Mesendoderm (in vitro differentiated cells): ENCODE data around the gene METTL2B.
"Not testable (repeated sequence)": the region's sequence is repeated elsewhere in the genome, so short reads cannot be mapped to it uniquely, and the experiment has no call there.

Experiments used
- DNase-seq: peaks from one replicate; pipeline ENCODE4 v3.0.0; 2013
- H2AK5ac ChIP-seq: 2 replicates; pipeline ENCODE4 v1.6.1; 2013; ENCODE audit warnings: low read length, inconsistent platforms
- H2BK120ac ChIP-seq: 2 replicates; pipeline ENCODE4 v1.6.1; 2013; ENCODE audit warnings: low read depth, mild to moderate bottlenecking, low read length, moderate library complexity, mixed read lengths
- H2BK15ac ChIP-seq: replicated peaks from 2 replicates; pipeline ENCODE4 v1.6.1; 2013; ENCODE audit warnings: low read depth, mild to moderate bottlenecking, moderate library complexity
- H2BK5ac ChIP-seq: 2 replicates; pipeline ENCODE4 v1.6.1; 2013; ENCODE audit warnings: low read length, inconsistent platforms
- H3K18ac ChIP-seq: 2 replicates; pipeline ENCODE4 v1.6.1; 2013; ENCODE audit warnings: mild to moderate bottlenecking, low read length, mixed read lengths
- H3K23ac ChIP-seq: one replicate; pipeline ENCODE4 v1.6.1; 2013; ENCODE audit warnings: low read length
- H3K27ac ChIP-seq: 2 replicates; pipeline ENCODE4 v1.5.1; 2013; ENCODE audit warnings: low read depth, mild to moderate bottlenecking, inconsistent platforms, low read length, moderate library complexity
- H3K27me3 ChIP-seq: 2 replicates; pipeline ENCODE4 v1.6.1; 2013; ENCODE audit warnings: low read length, control low read depth, mild to moderate bottlenecking, inconsistent platforms; ENCODE audit not compliant: insufficient read depth, poor library complexity
- H3K36me3 ChIP-seq: 2 replicates; pipeline ENCODE4 v1.6.1; 2013; ENCODE audit warnings: low read length, inconsistent platforms; ENCODE audit not compliant: control insufficient read depth, insufficient read depth
- H3K4ac ChIP-seq: one replicate; pipeline ENCODE4 v1.6.1; 2013; ENCODE audit warnings: low read depth, mild to moderate bottlenecking, low read length, moderate library complexity
- H3K4me1 ChIP-seq: 2 replicates; pipeline ENCODE4 v1.6.1; 2013; ENCODE audit warnings: low read depth, low read length, inconsistent platforms; ENCODE audit not compliant: control insufficient read depth
- H3K4me2 ChIP-seq: 2 replicates; pipeline ENCODE4 v1.6.1; 2013; ENCODE audit warnings: low read length
- H3K4me3 ChIP-seq: 2 replicates; pipeline ENCODE4 v1.5.1; 2013; ENCODE audit warnings: mild to moderate bottlenecking, low read length
- H3K56ac ChIP-seq: one replicate; pipeline ENCODE4 v1.6.1; 2013; ENCODE audit warnings: low read length
- H3K79me1 ChIP-seq: 2 replicates; pipeline ENCODE4 v1.6.1; 2013; ENCODE audit warnings: low read length, inconsistent platforms
- H3K79me2 ChIP-seq: 2 replicates; pipeline ENCODE4 v1.6.1; 2013; ENCODE audit warnings: mild to moderate bottlenecking, low read length; ENCODE audit not compliant: control insufficient read depth, insufficient read depth
- H3K9ac ChIP-seq: 2 replicates; pipeline ENCODE4 v1.6.1; 2013; ENCODE audit warnings: low read length, inconsistent platforms
- H4K5ac ChIP-seq: one replicate; pipeline ENCODE4 v1.6.1; 2013; ENCODE audit warnings: low read length
- H4K8ac ChIP-seq: one replicate; pipeline ENCODE4 v1.6.1; 2013; ENCODE audit warnings: low read depth, mild to moderate bottlenecking, control low read depth, low read length, moderate library complexity
- WGBS: extraction: QIAGEN DNeasy Blood & Tissue Kit; methylation state at CpG from one replicate; pipeline ENCODE4 v1.1.7; 2013; ENCODE audit warnings: low lambda C conversion rate, missing lambda C conversion rate; ENCODE audit not compliant: insufficient coverage; ENCODE audit errors: extremely low coverage; 5-methylcytosine and 5-hydroxymethylcytosine counted together

The METTL2B gene

DNA sequence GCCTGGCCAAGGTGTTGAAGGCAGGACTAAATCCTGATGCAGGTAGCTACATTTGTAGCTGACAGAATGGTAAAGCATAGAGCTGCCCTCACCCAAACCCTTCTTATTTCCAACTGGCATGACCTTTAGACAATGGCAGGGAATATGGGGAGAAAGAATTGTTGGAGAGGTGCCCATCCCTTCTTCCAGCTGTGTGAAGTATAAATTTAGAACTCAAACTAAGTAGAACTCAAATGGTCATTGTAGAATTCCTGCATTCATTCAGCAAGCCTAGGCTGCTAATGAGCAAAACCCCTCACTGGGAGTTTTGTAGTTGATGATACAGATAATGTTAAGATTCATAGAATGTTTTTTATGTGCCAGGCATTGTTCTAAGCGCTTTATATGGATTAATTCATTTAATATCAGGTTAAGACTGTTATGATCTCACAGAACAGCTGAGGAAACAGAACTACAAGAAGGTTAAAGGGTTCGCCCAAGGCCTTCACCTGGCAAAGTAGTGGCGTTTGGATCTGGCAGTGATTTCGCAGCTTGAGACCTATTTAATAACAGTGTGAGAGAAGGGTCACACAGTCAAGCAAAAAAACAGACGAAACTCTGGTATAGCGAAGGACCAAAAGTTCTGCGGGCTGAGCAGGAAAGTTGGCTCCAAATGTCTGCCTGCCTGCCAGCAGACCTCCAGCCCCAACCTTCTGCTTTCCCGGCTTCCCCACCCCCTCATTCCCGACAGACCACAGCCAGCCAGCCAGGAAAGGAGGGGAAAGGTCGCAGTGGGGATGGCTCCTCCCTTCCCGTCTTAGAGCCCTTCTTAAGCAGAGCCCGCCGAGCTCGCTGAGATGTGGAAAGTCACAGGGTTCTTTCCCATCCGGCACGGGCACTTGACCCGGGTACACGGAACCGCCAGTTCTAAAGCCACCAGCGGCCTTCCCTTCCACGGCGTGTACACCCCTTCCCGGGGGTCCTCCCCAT, 22.4 kb upstream of the METTL2B start:
- H2BK15ac ChIP-seq, result no peak overlapping the region
- peak overlapping the region; percentile 77 for H3K27ac ChIP-seq
- peak; percentile 95 for DNase-seq
- no peak overlapping the region for H4K8ac ChIP-seq
- peak overlapping the region; percentile 43 for H3K4ac ChIP-seq
- peaks cover 14% of the 10 kb centered on the region for H3K4me1 ChIP-seq
- WGBS, result no CpG with 5 or more reads among the region's 23 CpGs
- H3K36me3 ChIP-seq, result no peaks in the 10 kb centered on the region
- H3K79me1 ChIP-seq, result peaks cover 13% of the 10 kb centered on the region
- peak overlapping the region; percentile 59 for H3K9ac ChIP-seq
- H3K18ac ChIP-seq, result peak overlapping the region; percentile 55
- H3K27me3 ChIP-seq, result no peaks in the 10 kb centered on the region
- no peak overlapping the region for H3K4me3 ChIP-seq
- peak overlapping the region; percentile 39 for H3K4me2 ChIP-seq
- H2AK5ac ChIP-seq, result no peak overlapping the region
- no peak overlapping the region for H3K23ac ChIP-seq
- H2BK5ac ChIP-seq, result peak overlapping the region; percentile 31
- no peak overlapping the region for H2BK120ac ChIP-seq
- peaks cover 20% of the 10 kb centered on the region for H3K79me2 ChIP-seq
- peak overlapping the region; percentile 74 for H4K5ac ChIP-seq
- peak overlapping the region; percentile 89 for H3K56ac ChIP-seq

GRCh38 chr7:128454808-128455542, 21.6 kb upstream of the METTL2B start:
- Histone ChIP-seq H3K4me1 (peaks cover 14% of the 10 kb centered on the region), H3K27ac (peak overlapping the region; percentile 33), H3K4ac (peak overlapping the region; percentile 43), H4K5ac (peak overlapping the region; percentile 74), H3K79me1 (peaks cover 17% of the 10 kb centered on the region), H3K9ac (peak overlapping the region; percentile 77), H3K23ac (no peak overlapping the region), H2BK15ac (no peak overlapping the region), H3K4me2 (peak overlapping the region; percentile 49), H3K79me2 (peaks cover 26% of the 10 kb centered on the region), H3K4me3 (peak overlapping the region; percentile 33), H3K36me3 (no peaks in the 10 kb centered on the region), H2BK5ac (peak overlapping the region; percentile 31), H2AK5ac (peak overlapping the region; percentile 28), H3K27me3 (no peaks in the 10 kb centered on the region), H4K8ac (no peak overlapping the region), H3K18ac (peak overlapping the region; percentile 29), H3K56ac (peak overlapping the region; percentile 88), H2BK120ac (no peak overlapping the region)
- peak; percentile 52 for DNase-seq
- WGBS, result no CpG with 5 or more reads among the region's 25 CpGs

DNA sequence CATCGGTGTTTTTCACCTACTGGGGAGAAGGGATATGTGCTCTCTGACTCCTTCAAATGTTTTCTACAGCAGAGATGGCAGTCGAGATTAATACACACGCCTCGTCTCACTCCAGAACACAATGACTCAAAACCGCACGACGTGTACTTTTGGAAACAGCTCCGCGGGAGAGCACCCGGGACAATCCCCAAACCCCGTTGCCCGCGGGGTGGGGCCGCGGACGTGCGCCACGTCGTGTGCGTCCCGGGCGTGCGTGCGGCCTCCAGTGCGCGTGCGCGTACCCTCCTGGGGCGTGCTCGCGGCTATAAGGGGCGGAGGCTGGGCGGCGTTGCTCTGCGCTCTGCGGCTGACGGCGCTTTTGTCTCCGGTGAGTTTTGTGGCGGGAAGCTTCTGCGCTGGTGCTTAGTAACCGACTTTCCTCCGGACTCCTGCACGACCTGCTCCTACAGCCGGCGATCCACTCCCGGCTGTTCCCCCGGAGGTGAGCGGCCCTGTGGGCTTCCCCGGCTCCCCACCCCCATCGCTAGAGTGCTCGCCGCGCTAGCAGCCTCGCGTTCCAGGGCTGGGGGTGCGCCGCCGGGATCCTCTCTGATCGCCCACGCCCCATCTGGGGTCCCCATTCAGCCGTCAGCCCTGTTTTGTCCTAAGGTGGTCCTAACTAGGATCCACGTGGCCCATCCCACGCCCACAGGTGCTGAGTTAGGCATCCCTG, 20.8 kb upstream of the METTL2B start, which contains the start of gene HILPDA:
HILPDA (plus strand) TSS at position 336 of the 712 bp plus-strand sequence. CDS start 1,391 bp downstream, outside the sequence.
- Histone ChIP-seq H2BK15ac (no peak within 1 kb of the TSS), H2BK120ac (no peak within 1 kb of the TSS), H3K56ac (peak within 1 kb of the TSS; percentile 100), H3K79me2 (peaks cover 27% of the 10 kb centered on the region), H2BK5ac (peak within 1 kb of the TSS; percentile 90), H4K5ac (peak within 1 kb of the TSS; percentile 74), H3K18ac (peak within 1 kb of the TSS; percentile 96), H3K4me3 (peak within 1 kb of the TSS; percentile 98), H3K9ac (peak within 1 kb of the TSS; percentile 99), H4K8ac (no peak within 1 kb of the TSS), H3K4me2 (peak within 1 kb of the TSS; percentile 97), H3K27me3 (no peaks in the 10 kb centered on the region), H3K79me1 (peaks cover 17% of the 10 kb centered on the region), H3K36me3 (no peaks in the 10 kb centered on the region), H3K23ac (no peak within 1 kb of the TSS), H3K27ac (peak within 1 kb of the TSS; percentile 65), H3K4me1 (peaks cover 14% of the 10 kb centered on the region), H2AK5ac (peak within 1 kb of the TSS; percentile 28), H3K4ac (peak within 1 kb of the TSS; percentile 89)
- WGBS, result no CpG with 5 or more reads among the region's 64 CpGs
- DNase-seq, result peak; percentile 87

- no CpG with 5 or more reads among the region's 5 CpGs for WGBS
- Histone ChIP-seq H2AK5ac (peak overlapping the region; percentile 1), H3K4me1 (peaks cover 14% of the 10 kb centered on the region), H3K9ac (peak overlapping the region; percentile 99), H4K5ac (peak overlapping the region; percentile 44), H3K27me3 (no peaks in the 10 kb centered on the region), H3K27ac (peak overlapping the region; percentile 65), H3K56ac (peak overlapping the region; percentile 100), H4K8ac (no peak overlapping the region), H3K4me2 (peak overlapping the region; percentile 97), H3K79me1 (peaks cover 17% of the 10 kb centered on the region), H2BK15ac (no peak overlapping the region), H2BK5ac (peak overlapping the region; percentile 90), H3K4me3 (peak overlapping the region; percentile 98), H3K23ac (no peak overlapping the region), H3K4ac (no peak overlapping the region), H2BK120ac (no peak overlapping the region), H3K36me3 (no peaks in the 10 kb centered on the region), H3K79me2 (peaks cover 27% of the 10 kb centered on the region), H3K18ac (peak overlapping the region; percentile 96)
- no peak for DNase-seq
Measured at GRCh38 chr7:128456255-128456725, 20.3 kb upstream of the METTL2B start.

GRCh38 chr7:128457385-128457784, 19.2 kb upstream of the METTL2B start:
- not testable (repeated sequence) for H3K23ac ChIP-seq, H3K27ac ChIP-seq, H3K4me2 ChIP-seq, H2AK5ac ChIP-seq, H3K18ac ChIP-seq, H4K5ac ChIP-seq, H2BK15ac ChIP-seq, H3K27me3 ChIP-seq, H3K36me3 ChIP-seq, H3K4ac ChIP-seq, DNase-seq, H2BK5ac ChIP-seq, H3K4me3 ChIP-seq, H4K8ac ChIP-seq, H3K56ac ChIP-seq, H2BK120ac ChIP-seq
- no CpG with 5 or more reads among the region's 6 CpGs for WGBS
- peaks cover 27% of the 10 kb centered on the region for H3K79me2 ChIP-seq
- peaks cover 14% of the 10 kb centered on the region for H3K4me1 ChIP-seq
- H3K9ac ChIP-seq, result peak overlapping the region; percentile 3
- peaks cover 17% of the 10 kb centered on the region for H3K79me1 ChIP-seq
